IMR-90 (cell line): ENCODE results near the gene PGLYRP3. TPM values are rescaled to one million over a fixed set of nuclear protein-coding genes. Genes with fewer than 3 reads are reported as not detected.
A peak's percentile ranks its signal among the peaks of the same experiment; 100 is the strongest.

Experiments used
- ATAC-seq: fragments of 200-7000 bp; cut with Tn5 transposase; 2 replicates; pipeline ENCODE4 v1.9.1; 2020; ENCODE audit warnings: low read depth, mild to moderate bottlenecking, moderate library complexity
- BruUV-seq: library from RNA; stranded (reverse); fragments of 400-500 nt; replicated peaks from 2 replicates; lab custom pipeline; 2021; lab: Mats Ljungman, UMichigan
- CTCF ChIA-PET: fragments of 300-600 bp; formaldehyde crosslinking; extraction: SDS; loops from one replicate; lab custom pipeline; 2021; ENCODE audit warnings: antibody characterized with exemption; lab: Yijun Ruan, JAX
- POLR2A ChIA-PET: fragments of 300-600 bp; sonication (Branson Sonifier 250); formaldehyde crosslinking; loops from one replicate; lab custom pipeline; 2022; ENCODE audit warnings: antibody characterized with exemption; ENCODE audit not compliant: unreplicated experiment; lab: Charles Lee
- DNase-seq: peaks from one replicate; pipeline ENCODE4 v3.0.0; 2013
- H2AFZ ChIP-seq: replicated peaks from 2 replicates; pipeline ENCODE3; 2013; ENCODE audit warnings: low read length, mild to moderate bottlenecking; ENCODE audit not compliant: poor library complexity
- H2AK5ac ChIP-seq: 2 replicates; pipeline ENCODE4 v1.6.1; 2013; ENCODE audit warnings: low read depth, low read length, inconsistent platforms
- H2AK9ac ChIP-seq: replicated peaks from 2 replicates; pipeline ENCODE3; 2013; ENCODE audit warnings: mild to moderate bottlenecking, low read depth, low read length, moderate library complexity; ENCODE audit not compliant: poor library complexity
- H2BK120ac ChIP-seq: 2 replicates; pipeline ENCODE4 v1.6.1; 2013; ENCODE audit warnings: low read depth, low read length, inconsistent platforms
- H2BK15ac ChIP-seq: 3 replicates; pipeline ENCODE4 v1.6.1; 2013; ENCODE audit warnings: low read depth, low read length, inconsistent platforms
- H2BK20ac ChIP-seq: 2 replicates; pipeline ENCODE4 v1.6.1; 2013; ENCODE audit warnings: low read depth, mild to moderate bottlenecking, inconsistent platforms, low read length, moderate library complexity
- H2BK5ac ChIP-seq: 2 replicates; pipeline ENCODE4 v1.6.1; 2013; ENCODE audit warnings: mild to moderate bottlenecking, low read depth, low read length, inconsistent platforms; ENCODE audit not compliant: poor library complexity, severe bottlenecking
- H3K14ac ChIP-seq: replicated peaks from 2 replicates; pipeline ENCODE4 v1.6.1; 2013; ENCODE audit warnings: low read depth, low read length, inconsistent platforms
- H3K18ac ChIP-seq: 2 replicates; pipeline ENCODE4 v1.6.1; 2013; ENCODE audit warnings: low read depth, low read length, control low read depth
- H3K23ac ChIP-seq: 2 replicates; pipeline ENCODE4 v1.6.1; 2013; ENCODE audit warnings: low read depth, low read length, inconsistent platforms
- H3K27ac ChIP-seq: 2 replicates; pipeline ENCODE4 v1.5.1; 2013; ENCODE audit warnings: mild to moderate bottlenecking, control low read depth, low read length; ENCODE audit not compliant: insufficient read depth
- H3K27me3 ChIP-seq: 2 replicates; pipeline ENCODE4 v1.6.1; 2013; ENCODE audit warnings: low read length; ENCODE audit not compliant: control insufficient read depth, insufficient read depth
- H3K36me3 ChIP-seq: 2 replicates; pipeline ENCODE4 v1.6.1; 2013; ENCODE audit warnings: low read length, mixed read lengths; ENCODE audit not compliant: control insufficient read depth, insufficient read depth
- H3K4ac ChIP-seq: 2 replicates; pipeline ENCODE4 v1.6.1; 2013; ENCODE audit warnings: low read depth, low read length, inconsistent platforms
- H3K4me1 ChIP-seq: 2 replicates; pipeline ENCODE4 v1.6.1; 2013; ENCODE audit warnings: low read length, mixed read lengths; ENCODE audit not compliant: control insufficient read depth, insufficient read depth
- H3K4me2 ChIP-seq: 2 replicates; pipeline ENCODE4 v1.6.1; 2013; ENCODE audit warnings: low read depth, mild to moderate bottlenecking, control low read depth, low read length, moderate library complexity
- H3K4me3 ChIP-seq: 2 replicates; pipeline ENCODE4 v1.5.1; 2013; ENCODE audit warnings: low read depth, mild to moderate bottlenecking, control low read depth, low read length, moderate library complexity; ENCODE audit not compliant: insufficient read depth
- H3K56ac ChIP-seq: 2 replicates; pipeline ENCODE4 v1.6.1; 2013; ENCODE audit warnings: low read length, inconsistent platforms; ENCODE audit not compliant: insufficient read depth; ENCODE audit errors: extremely low read depth
- H3K79me1 ChIP-seq, 2 experiments: 2 replicates each; pipeline ENCODE4 v1.6.1; 2013; ENCODE audit warnings: low read length in 2 of 2, inconsistent platforms in 1 of 2, low read depth in 1 of 2
- H3K9ac ChIP-seq: 2 replicates; pipeline ENCODE4 v1.6.1; 2013; ENCODE audit warnings: low read depth, low read length, control low read depth
- H3K9me1 ChIP-seq: 2 replicates; pipeline ENCODE4 v1.6.1; 2013; ENCODE audit warnings: low read length, inconsistent platforms; ENCODE audit not compliant: insufficient read depth
- H3K9me3 ChIP-seq: 2 replicates; pipeline ENCODE4 v1.6.1; 2013; ENCODE audit warnings: low read length; ENCODE audit not compliant: control insufficient read depth, insufficient read depth
- H4K20me1 ChIP-seq: 2 replicates; pipeline ENCODE4 v1.6.1; 2013; ENCODE audit warnings: low read length, inconsistent platforms; ENCODE audit not compliant: insufficient read depth
- H4K5ac ChIP-seq: 2 replicates; pipeline ENCODE4 v1.6.1; 2013; ENCODE audit warnings: mild to moderate bottlenecking, low read depth, low read length, control low read depth
- H4K8ac ChIP-seq, 2 experiments: 2 replicates each; pipeline ENCODE4 v1.6.1; 2013; ENCODE audit warnings: low read depth in 2 of 2, low read length in 2 of 2, control low read depth in 1 of 2, inconsistent platforms in 1 of 2
- H4K91ac ChIP-seq: 2 replicates; pipeline ENCODE4 v1.6.1; 2013; ENCODE audit warnings: low read depth, low read length, inconsistent platforms; ENCODE audit not compliant: insufficient read depth
- MAFK ChIP-seq: IDR thresholded peaks from 2 replicates; pipeline ENCODE4 v1.6.1; 2012; ENCODE audit warnings: low read depth, low read length, improper control_type of control experiment
- WGBS, 2 experiments: methylation state at CpG; one replicate each; pipeline versions ENCODE4 v1.1.5 to v1.1.7; 2013; ENCODE audit warnings: missing lambda C conversion rate in 2 of 2; ENCODE audit not compliant: insufficient read length in 1 of 2; ENCODE audit errors: extremely low coverage in 2 of 2; 5-methylcytosine and 5-hydroxymethylcytosine counted together
- dilution Hi-C: fragments of 300-500 bp; cut with HindIII; formaldehyde crosslinking; loops from one replicate; pipeline ENCODE4 v1.14.3; 2018; ENCODE audit warnings: low sequenced_read_pairs; ENCODE audit not compliant: unreplicated experiment
- in situ Hi-C: fragments of 300-500 bp; cut with MboI; formaldehyde crosslinking; loops from 3 replicates; pipeline ENCODE4 v1.14.3; 2019; ENCODE audit warnings: low sequenced_read_pairs, inconsistent platforms, mixed read lengths
- intact Hi-C: fragments of 100-400 bp; cut with micrococcal nuclease; formaldehyde crosslinking; loops from 2 replicates; pipeline ENCODE4 v1.10.0; 2022
- polyA plus RNA-seq, 3 experiments: library from polyadenylated mRNA; depleted of rRNA; stranded (reverse); fragments of >200 nt; gene quantifications; 2 replicates each; pipeline ENCODE4 v1.2.3, GENCODE V29; 2012; ENCODE audit warnings: low replicate concordance in 1 of 3
- total RNA-seq: library from RNA; depleted of rRNA; stranded (reverse); fragments of >200 nt; gene quantifications from 2 replicates; pipeline ENCODE4 v1.2.3, GENCODE V29; 2012
- TF ChIP-seq, protein P1 (sequence below): conservative IDR thresholded peaks from 2 replicates; pipeline ENCODE4 v1.5.1; 2012; ENCODE audit warnings: mild to moderate bottlenecking, low read depth, low read length, improper control_type of control experiment

Gene PGLYRP3
- total and polyA plus RNA-seq, 2 of the 4 experiments (the other 2 are of a cell fraction), result not detected

DNA sequence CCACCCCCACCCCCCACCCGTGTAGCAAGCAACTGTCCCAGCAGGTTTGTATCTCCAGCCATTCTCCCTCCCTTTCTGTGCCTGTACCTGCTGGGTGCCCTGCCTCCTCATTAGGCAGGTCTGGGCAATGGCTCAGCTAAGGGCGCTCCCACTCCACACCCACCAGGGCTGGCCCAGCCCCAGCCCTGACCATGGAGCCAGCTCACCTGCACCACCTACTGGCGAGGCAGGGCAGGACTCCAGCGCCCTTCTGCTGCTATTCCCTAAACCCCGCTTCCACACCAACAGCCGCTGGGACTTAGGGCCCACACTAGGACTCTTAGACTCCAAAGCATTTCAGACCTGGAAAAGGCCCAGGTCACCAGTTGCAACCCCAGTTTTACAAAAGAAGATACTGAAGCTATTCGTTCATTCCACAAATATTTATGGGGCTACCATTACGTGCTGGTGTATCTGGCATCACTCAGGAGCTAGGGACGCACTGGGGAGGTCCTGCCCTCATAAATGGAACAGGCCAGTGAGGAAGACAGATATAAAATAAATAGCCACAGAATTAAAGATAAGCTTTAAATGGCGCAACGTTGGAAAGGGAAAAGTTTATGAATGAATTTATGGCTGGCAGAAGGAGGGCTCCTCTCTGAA is 24.0 kb downstream of the PGLYRP3 start:
- CTCF ChIA-PET, result interaction anchor here (0.6 kb wide), 1 partner anchor 11 kb away, joined by 3 read pairs; no protein-coding TSS in a partner anchor
- no peak overlapping the region for H3K4me2 ChIP-seq
- H3K4ac ChIP-seq, result no peak overlapping the region
- intact Hi-C loops, result no loop called here
- no peak overlapping the region for H4K91ac ChIP-seq
- no peak overlapping the region for H3K9ac ChIP-seq
- H2BK15ac ChIP-seq, result no peak overlapping the region
- no peak overlapping the region for H3K56ac ChIP-seq
- dilution Hi-C loops, result no loop called here
- no peak for TF ChIP-seq MAFK
- TF ChIP-seq, protein P1, sequence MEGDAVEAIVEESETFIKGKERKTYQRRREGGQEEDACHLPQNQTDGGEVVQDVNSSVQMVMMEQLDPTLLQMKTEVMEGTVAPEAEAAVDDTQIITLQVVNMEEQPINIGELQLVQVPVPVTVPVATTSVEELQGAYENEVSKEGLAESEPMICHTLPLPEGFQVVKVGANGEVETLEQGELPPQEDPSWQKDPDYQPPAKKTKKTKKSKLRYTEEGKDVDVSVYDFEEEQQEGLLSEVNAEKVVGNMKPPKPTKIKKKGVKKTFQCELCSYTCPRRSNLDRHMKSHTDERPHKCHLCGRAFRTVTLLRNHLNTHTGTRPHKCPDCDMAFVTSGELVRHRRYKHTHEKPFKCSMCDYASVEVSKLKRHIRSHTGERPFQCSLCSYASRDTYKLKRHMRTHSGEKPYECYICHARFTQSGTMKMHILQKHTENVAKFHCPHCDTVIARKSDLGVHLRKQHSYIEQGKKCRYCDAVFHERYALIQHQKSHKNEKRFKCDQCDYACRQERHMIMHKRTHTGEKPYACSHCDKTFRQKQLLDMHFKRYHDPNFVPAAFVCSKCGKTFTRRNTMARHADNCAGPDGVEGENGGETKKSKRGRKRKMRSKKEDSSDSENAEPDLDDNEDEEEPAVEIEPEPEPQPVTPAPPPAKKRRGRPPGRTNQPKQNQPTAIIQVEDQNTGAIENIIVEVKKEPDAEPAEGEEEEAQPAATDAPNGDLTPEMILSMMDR, result peak; percentile 34
- no peak overlapping the region for H2BK20ac ChIP-seq
- 54% methylated on average over 5 of the region's 11 CpGs; no CpG with 5 or more reads in 1 of the 2 experiments for WGBS, 2 experiments
- ATAC-seq (0 out of 2 replicates have a peak, but pooled peaks have one; percentile 32), DNase-seq (no peak)
- POLR2A ChIA-PET, result no interaction called here
- no peak overlapping the region for H3K14ac ChIP-seq
- H4K5ac ChIP-seq, result no peak overlapping the region
- H3K9me1 ChIP-seq, result no peaks in the 10 kb centered on the region
- in situ Hi-C loops, result no loop called here
- H3K27me3 ChIP-seq, result no peaks in the 10 kb centered on the region
- no TSS peak for BruUV-seq
- H2AK5ac ChIP-seq, result no peak overlapping the region
- no peak overlapping the region for H3K18ac ChIP-seq
- no peak overlapping the region for H4K8ac ChIP-seq
- H3K9me3 ChIP-seq, result no peaks in the 10 kb centered on the region
- no peak overlapping the region for H2AFZ ChIP-seq
- no peaks in the 10 kb centered on the region for H3K79me1 ChIP-seq
- no peak overlapping the region for H3K23ac ChIP-seq
- no peaks in the 10 kb centered on the region for H4K20me1 ChIP-seq
- H2BK120ac ChIP-seq, result no peak overlapping the region
- no peak overlapping the region for H2BK5ac ChIP-seq
- no peak overlapping the region for H3K27ac ChIP-seq
- no peak overlapping the region for H2AK9ac ChIP-seq
- H3K4me3 ChIP-seq, result no peak overlapping the region
- no peaks in the 10 kb centered on the region for H3K36me3 ChIP-seq
- no peaks in the 10 kb centered on the region for H3K4me1 ChIP-seq
